Immature natural killer cell (primary cell): ENCODE results near the gene NAGA. TPM values are rescaled to one million over a fixed set of nuclear protein-coding genes. Genes with fewer than 3 reads are reported as not detected.

Source experiments
- DNase-seq, 3 donors: peaks; one replicate each; pipeline ENCODE4 v3.0.0; 2022; ENCODE audit warnings: mixed read lengths in 1 of 3
- H3K27ac Mint-ChIP-seq, 6 donors: one replicate each; pipeline ENCODE4 v1.8.0; 2020; ENCODE audit warnings: mixed read lengths in 6 of 6, mild to moderate bottlenecking in 5 of 6, inconsistent platforms in 4 of 6, moderate library complexity in 3 of 6
- H3K27me3 Mint-ChIP-seq, 3 donors: one replicate each; pipeline ENCODE4 v1.8.0; 2020 to 2021; ENCODE audit warnings: low read depth in 3 of 3, mild to moderate bottlenecking in 3 of 3, mixed read lengths in 3 of 3, moderate library complexity in 3 of 3, inconsistent platforms in 1 of 3
- H3K36me3 Mint-ChIP-seq, 3 donors: one replicate each; pipeline ENCODE4 v1.8.0; 2020; ENCODE audit warnings: mixed read lengths in 3 of 3, inconsistent platforms in 2 of 3, mild to moderate bottlenecking in 2 of 3
- H3K4me1 Mint-ChIP-seq, 2 donors: one replicate each; pipeline ENCODE4 v1.8.0; 2020; ENCODE audit warnings: inconsistent platforms in 2 of 2, mild to moderate bottlenecking in 2 of 2, mixed read lengths in 2 of 2, moderate library complexity in 1 of 2
- H3K4me3 Mint-ChIP-seq, 5 donors: one replicate each; pipeline ENCODE4 v1.8.0; 2020; ENCODE audit warnings: mild to moderate bottlenecking in 5 of 5, mixed read lengths in 5 of 5, inconsistent platforms in 3 of 5, moderate library complexity in 3 of 5
- H3K9me3 Mint-ChIP-seq, 6 donors: one replicate each; pipeline ENCODE4 v1.8.0; 2020; ENCODE audit warnings: mild to moderate bottlenecking in 6 of 6, mixed read lengths in 6 of 6, inconsistent platforms in 4 of 6, moderate library complexity in 3 of 6
- polyA plus RNA-seq, 3 donors: library from polyadenylated mRNA; unstranded; fragments of 300-500 nt; fragmentation: Illumina TruSeq; gene quantifications; one replicate each; pipeline ENCODE4 v1.2.3, GENCODE V29; 2021

Gene NAGA
- polyA plus RNA-seq, 3 donors from 2014 or later = 17.5 to 30.5 (median 24.4) TPM

DNA sequence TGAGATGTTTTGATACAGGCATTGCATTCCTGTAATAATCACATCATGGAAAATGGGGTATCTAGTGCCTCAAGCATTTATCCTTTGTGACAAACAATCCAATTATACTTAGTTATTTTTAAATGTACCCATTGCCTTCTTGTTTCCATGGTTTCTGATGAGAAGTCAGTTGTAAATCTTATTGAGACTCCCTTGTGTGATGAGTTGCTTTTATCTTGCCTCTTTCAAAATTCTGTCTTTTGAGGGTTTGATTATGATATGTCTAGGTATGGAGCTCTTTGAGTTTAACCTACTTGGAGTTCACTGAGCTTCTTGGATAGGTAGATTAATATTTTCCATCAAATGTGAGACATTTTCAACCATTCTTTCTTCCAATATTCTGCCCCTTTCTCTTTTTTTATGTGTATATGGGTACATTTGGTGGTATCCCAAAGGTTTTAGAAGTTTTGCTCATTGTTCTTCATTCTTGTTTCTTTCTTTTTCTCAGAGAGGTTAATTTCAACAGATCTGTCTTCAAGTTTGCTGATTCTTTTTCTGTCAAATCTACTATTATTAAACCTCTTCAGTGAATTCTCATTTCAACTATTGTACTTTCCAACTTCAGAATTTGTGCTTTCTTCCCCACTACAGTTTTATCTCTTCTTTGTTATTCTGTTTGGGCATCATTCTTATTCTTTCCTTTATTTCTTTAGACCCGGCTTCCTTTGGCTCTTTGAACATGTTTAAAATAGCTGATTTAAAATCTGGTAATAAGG lies 13.7 kb downstream of the NAGA start:
- no peak for DNase-seq
- Mint-ChIP-seq H3K9me3 (peaks cover 3 to 18% (median 8%) of the 10 kb centered on the region in 6 donors), H3K4me1 (no peaks in the 10 kb centered on the region), H3K27ac (no peak overlapping the region), H3K36me3 (peaks cover 19 to 30% (median 21%) of the 10 kb centered on the region in 3 donors), H3K4me3 (no peak overlapping the region), H3K27me3 (peaks cover 0 to 1% (median 0%) of the 10 kb centered on the region in 3 donors)

DNA sequence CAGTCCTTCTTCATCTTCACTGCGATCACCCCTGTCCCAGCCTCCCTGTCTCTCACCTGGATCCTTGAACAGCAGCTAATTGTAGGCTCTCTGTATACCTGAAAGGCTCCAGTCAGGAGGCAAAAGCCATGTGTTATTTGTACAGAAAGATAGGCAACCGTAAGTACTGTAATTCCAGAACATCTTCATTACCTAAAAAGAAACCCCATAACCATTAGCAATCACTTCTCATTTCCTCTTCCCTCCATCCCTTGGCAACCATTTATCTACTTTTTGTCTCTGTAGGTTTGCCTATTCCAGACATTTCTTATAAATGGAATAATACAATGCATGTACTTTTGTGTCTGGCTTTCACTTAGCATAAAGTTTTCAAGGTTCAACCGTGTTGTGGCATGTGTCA lies 17.8 kb downstream of the NAGA start:
- Mint-ChIP-seq H3K36me3 (peaks cover 7 to 12% (median 8%) of the 10 kb centered on the region in 3 donors), H3K27ac (no peak overlapping the region), H3K27me3 (peaks cover 0 to 1% (median 0%) of the 10 kb centered on the region in 3 donors), H3K4me3 (no peak overlapping the region), H3K4me1 (no peaks in the 10 kb centered on the region), H3K9me3 (peaks cover 3 to 15% (median 8%) of the 10 kb centered on the region in 6 donors)
- DNase-seq = no peak

DNA sequence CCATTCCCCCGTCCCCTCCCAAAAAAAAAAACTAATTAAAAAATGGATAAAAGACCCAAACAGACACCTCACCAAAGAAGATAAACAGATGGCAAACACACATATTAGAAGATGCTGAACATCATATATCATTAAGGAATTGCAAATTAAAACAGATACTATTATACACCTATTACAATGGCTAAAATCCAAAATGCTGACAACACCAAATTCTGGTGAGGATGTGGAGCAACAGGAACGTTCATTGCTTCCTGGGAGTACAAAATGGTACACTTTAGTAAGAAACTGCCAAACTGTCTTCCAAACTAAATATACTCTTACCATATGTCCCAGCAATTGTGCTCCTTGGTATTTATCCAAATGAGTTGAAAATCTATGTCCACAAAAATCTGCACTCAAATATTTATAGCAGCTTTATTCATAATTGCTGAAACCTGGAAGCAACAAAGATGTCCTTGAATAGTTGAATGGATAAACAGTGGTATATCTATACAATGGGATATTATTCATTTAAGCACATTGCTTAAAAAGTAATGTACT lies 19.9 kb downstream of the NAGA start:
- Mint-ChIP-seq H3K27ac (no peak overlapping the region), H3K4me3 (no peak overlapping the region), H3K4me1 (no peaks in the 10 kb centered on the region), H3K9me3 (no peaks in the 10 kb centered on the region), H3K36me3 (no peaks in the 10 kb centered on the region), H3K27me3 (peaks cover 0 to 1% (median 0%) of the 10 kb centered on the region in 3 donors)
- DNase-seq = no peak

DNA sequence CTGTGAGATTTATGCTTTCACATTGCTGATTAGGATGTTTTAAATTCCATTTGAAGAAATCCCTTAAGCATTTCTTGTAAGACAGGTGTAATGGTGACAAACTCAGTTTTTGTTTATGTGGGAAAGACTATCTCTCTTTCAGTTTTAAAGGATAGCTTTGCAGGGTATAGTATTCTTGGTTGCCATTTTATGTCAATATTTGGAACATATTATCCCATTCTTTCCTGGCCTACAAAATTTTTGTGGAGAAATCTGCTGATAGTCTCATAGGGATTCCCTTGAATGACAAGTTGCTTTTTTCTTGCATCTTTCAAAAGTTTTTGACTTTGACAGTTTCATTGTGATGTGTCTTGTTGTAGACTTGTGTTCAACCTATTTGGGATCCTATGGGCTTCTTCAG lies 28.8 kb downstream of the NAGA start:
- H3K4me3 Mint-ChIP-seq = no peak overlapping the region
- H3K27me3 Mint-ChIP-seq = peaks cover 1 to 6% (median 1%) of the 10 kb centered on the region in 3 donors
- H3K36me3 Mint-ChIP-seq = peaks cover 12 to 23% (median 18%) of the 10 kb centered on the region in 3 donors
- H3K27ac Mint-ChIP-seq = no peak overlapping the region
- no peaks in the 10 kb centered on the region for H3K4me1 Mint-ChIP-seq
- no peak for DNase-seq
- H3K9me3 Mint-ChIP-seq = peaks cover 3 to 24% (median 8%) of the 10 kb centered on the region in 6 donors

DNA sequence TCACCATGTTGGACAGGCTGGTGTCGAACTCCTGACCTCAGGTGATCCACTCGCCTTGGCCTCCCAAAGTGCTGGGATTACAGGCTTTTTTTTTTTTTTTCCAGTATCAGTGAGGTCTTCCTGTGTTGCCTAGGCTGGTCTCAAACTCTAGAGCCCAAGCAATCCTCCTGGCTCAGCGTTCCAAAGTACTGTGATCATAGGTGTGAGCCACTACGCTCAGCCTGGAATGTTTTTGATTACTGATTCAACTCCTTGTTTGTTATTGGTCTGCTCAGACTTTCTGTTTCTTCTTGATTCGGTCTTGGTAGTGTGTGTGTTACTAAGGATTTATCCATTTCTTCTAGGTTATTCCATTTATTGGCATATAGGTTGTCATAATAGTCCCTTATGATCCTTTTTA lies 31.3 kb downstream of the NAGA start:
- no peak overlapping the region for H3K4me3 Mint-ChIP-seq
- no peaks in the 10 kb centered on the region for H3K4me1 Mint-ChIP-seq
- H3K27me3 Mint-ChIP-seq = peaks cover 1 to 6% (median 1%) of the 10 kb centered on the region in 3 donors
- no peak overlapping the region for H3K27ac Mint-ChIP-seq
- DNase-seq = no peak
- H3K9me3 Mint-ChIP-seq = peaks cover 3 to 24% (median 8%) of the 10 kb centered on the region in 6 donors
- peaks cover 12 to 27% (median 18%) of the 10 kb centered on the region in 3 donors for H3K36me3 Mint-ChIP-seq

DNA sequence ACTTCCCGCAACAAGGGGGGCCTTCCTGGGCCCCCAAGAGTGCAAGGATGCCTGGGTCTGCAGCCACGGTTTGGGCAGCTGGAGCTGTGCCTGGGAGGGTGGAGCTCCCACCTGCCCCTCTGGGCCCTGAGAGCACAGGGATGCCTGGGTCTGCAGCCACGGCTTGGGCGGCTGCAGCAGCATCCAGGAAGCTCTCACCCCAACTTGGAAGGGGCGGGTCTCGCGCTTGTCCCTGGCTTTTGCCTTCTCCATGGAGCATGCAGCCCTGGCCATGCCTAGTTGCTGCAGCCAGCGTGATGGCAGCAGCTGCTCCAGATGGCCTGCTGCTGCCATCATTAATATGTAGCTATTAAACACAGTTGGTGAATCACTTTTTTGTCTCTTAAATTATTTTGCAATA lies 35.4 kb downstream of the NAGA start:
- Mint-ChIP-seq H3K27me3 (peaks cover 0 to 3% (median 2%) of the 10 kb centered on the region in 3 donors), H3K4me3 (no peak overlapping the region), H3K4me1 (no peaks in the 10 kb centered on the region), H3K9me3 (peaks cover 0 to 8% (median 0%) of the 10 kb centered on the region in 6 donors), H3K27ac (no peak overlapping the region), H3K36me3 (peaks cover 3 to 5% (median 3%) of the 10 kb centered on the region in 3 donors)
- no peak for DNase-seq

DNA sequence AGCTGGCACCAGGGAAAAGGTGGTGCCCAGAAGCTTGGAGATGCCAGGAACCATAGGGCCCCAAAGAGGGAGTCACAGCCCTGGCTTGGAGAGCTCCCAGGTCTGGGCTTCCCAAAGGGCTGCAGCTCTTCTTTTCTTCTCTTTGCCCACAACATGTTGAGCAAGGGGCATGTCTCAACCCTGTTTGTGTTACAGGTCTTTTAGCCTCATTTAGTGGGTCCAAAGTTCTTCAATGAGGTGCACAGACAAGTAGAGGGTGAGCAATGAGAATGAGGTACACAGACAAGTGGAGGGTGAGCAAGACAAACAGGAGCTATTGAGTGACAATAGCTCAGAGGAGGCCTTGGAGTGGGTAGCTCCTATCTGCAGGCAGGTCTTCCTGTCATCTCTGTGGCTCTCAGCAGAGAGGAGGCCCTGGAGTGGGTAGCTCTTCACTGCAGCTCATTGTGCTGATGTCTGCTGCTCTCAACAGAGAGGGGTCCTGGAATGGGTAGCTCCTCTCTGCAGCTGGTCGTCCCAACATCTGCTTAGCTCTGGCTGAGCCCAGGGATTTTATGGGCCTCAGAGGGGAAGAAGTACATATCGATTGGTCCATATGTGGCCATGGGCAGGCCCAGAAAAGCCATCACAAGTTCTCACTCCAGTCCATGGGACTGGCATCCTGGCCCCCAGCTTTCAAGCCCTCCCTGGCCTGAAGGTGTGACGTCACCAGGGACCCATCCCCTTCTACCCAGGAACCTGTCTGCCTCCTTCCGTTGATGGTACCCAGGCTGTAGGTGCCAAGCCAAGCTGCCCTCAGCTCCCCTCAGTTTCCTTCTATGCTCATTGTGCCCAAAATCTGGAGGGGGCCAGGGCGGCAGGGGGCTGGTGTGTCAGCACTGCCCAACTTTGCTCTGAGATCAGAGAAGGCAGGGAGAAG lies 37.1 kb downstream of the NAGA start:
- H3K27me3 Mint-ChIP-seq = peaks cover 0 to 3% (median 2%) of the 10 kb centered on the region in 3 donors
- H3K27ac Mint-ChIP-seq = no peak overlapping the region
- no peak for DNase-seq
- H3K36me3 Mint-ChIP-seq = peaks cover 3 to 5% (median 3%) of the 10 kb centered on the region in 3 donors
- H3K9me3 Mint-ChIP-seq = peaks cover 0 to 8% (median 0%) of the 10 kb centered on the region in 6 donors
- no peaks in the 10 kb centered on the region for H3K4me1 Mint-ChIP-seq
- H3K4me3 Mint-ChIP-seq = no peak overlapping the region

DNA sequence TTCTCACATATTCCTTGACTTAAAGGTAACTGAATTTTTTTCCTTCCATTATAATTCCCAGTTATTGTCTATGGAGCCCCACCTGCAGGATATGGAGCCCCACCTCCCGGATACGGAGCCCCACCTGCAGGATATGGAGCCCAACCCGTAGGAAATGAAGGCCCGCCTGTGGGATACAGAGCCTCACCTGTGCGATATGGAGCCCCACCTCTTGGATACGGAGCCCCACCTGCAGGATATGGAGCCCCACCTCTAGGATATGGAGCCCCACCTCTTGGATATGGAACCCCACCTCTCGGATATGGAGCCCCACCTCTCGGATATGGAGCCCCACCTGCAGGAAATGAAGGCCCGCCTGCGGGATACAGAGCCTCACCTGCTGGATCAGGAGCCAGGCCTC lies 43.9 kb downstream of the NAGA start:
- H3K4me3 Mint-ChIP-seq = no peak overlapping the region
- no peak for DNase-seq
- H3K27me3 Mint-ChIP-seq = peaks cover 0 to 1% (median 0%) of the 10 kb centered on the region in 3 donors
- H3K36me3 Mint-ChIP-seq = peaks cover 0 to 12% (median 0%) of the 10 kb centered on the region in 3 donors
- no peak overlapping the region for H3K27ac Mint-ChIP-seq
- peaks cover 0 to 3% of the 10 kb centered on the region in 2 donors for H3K4me1 Mint-ChIP-seq
- H3K9me3 Mint-ChIP-seq = no peaks in the 10 kb centered on the region

DNA sequence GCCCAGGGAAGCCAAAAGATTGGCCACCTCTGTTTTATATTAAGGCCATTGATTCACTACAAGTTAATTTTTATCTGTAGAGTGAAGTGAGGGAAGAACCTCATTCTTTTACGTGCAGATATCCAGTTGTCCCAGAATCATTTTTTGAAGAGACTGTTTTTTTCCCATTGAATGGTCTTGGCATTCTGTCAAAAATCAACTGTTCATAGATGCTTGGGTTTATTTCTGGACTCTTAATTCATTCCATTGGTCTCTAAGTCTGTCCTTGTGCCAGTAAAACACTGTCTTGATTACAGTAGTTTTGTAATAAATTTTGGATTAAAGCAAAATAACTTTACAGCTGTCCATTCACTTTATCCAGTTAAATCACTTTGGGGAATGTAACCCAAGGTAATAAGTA lies 45.2 kb downstream of the NAGA start:
- DNase-seq = no peak
- peaks cover 0 to 3% of the 10 kb centered on the region in 2 donors for H3K4me1 Mint-ChIP-seq
- H3K27me3 Mint-ChIP-seq = peaks cover 0 to 1% (median 0%) of the 10 kb centered on the region in 3 donors
- no peaks in the 10 kb centered on the region for H3K9me3 Mint-ChIP-seq
- H3K4me3 Mint-ChIP-seq = no peak overlapping the region
- no peak overlapping the region for H3K27ac Mint-ChIP-seq
- peaks cover 0 to 9% (median 0%) of the 10 kb centered on the region in 3 donors for H3K36me3 Mint-ChIP-seq

DNA sequence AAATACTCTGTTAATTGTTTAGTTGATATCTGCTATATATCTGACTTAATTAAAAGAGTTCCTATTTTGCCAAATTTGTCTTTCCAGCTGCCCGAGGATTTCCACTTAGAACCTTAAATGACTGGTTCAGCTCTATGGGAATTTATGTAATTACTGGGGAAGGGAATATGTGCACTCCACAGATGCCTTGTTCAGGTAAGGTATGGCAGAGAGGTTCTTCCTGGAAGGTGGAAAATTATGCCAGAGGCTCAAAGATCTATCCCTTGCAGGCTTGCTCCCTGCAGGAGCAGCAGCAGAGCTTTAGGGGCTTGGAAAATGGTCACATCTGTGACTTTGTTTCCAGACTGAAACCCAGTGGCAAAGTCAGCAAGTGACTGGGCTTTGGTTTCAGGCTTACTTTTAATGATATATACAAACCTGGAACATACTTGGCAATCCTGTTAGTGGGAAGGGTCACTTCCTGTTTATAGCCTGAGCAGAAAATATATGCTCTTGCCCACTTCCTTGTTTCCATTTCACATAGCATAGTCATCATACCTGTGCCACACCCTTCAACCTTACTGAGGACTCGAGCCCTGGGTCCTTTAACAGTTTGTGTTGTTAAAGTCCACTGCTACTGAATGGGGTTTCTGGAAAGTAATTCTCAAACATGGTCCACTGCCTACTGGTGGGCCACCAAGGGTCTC lies 48.3 kb downstream of the NAGA start:
- H3K27me3 Mint-ChIP-seq = peaks cover 0 to 4% (median 0%) of the 10 kb centered on the region in 3 donors
- peaks cover 0 to 5% (median under 1%) of the 10 kb centered on the region in 3 donors for H3K36me3 Mint-ChIP-seq
- no peak overlapping the region for H3K27ac Mint-ChIP-seq
- peaks cover 0 to 3% of the 10 kb centered on the region in 2 donors for H3K4me1 Mint-ChIP-seq
- no peak for DNase-seq
- H3K9me3 Mint-ChIP-seq = no peaks in the 10 kb centered on the region
- no peak overlapping the region for H3K4me3 Mint-ChIP-seq

DNA sequence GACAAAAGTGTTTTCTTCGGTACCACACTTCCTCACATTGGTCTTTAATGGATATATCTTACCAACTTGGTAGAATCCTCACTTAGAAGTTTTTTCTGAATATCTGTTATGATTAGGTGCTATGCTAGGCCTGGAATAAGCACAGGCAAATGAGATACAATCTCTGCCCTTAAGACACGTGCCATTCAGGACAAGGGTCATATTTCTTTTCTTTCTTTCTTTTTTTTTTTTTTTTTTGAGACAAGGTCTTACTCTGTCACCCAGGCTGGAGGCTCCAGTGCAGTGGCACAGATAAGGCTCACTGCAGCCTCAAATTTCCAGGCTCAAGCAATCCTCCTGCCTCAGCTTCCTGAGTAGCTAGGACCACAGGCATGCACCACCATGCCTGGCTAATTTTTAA lies 49.0 kb downstream of the NAGA start:
- no peak overlapping the region for H3K27ac Mint-ChIP-seq
- H3K27me3 Mint-ChIP-seq = peaks cover 0 to 4% (median 0%) of the 10 kb centered on the region in 3 donors
- H3K36me3 Mint-ChIP-seq = peaks cover 0 to 8% (median 0%) of the 10 kb centered on the region in 3 donors
- H3K9me3 Mint-ChIP-seq = no peaks in the 10 kb centered on the region
- H3K4me1 Mint-ChIP-seq = peaks cover 0 to 3% of the 10 kb centered on the region in 2 donors
- no peak overlapping the region for H3K4me3 Mint-ChIP-seq
- no peak for DNase-seq

DNA sequence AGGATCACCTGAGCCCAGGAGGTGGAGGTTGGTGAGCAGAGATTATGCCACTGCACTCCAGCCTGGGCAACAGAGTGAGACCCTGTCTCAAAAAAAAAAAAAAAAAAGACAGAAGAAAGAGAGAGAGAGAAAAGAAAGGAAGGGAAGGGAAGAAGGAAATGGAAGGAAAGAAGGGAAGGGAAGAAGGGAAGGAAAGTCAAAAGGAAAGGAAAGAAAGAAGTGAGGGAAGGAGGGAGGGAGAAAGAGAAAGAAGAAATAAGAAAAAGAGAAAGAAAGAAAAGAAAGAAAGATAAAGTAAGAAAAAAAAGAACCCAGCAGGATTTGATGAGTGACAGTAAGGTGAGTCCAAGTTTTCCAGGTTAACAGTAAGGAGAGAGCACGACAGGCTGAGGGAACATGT lies 52.4 kb downstream of the NAGA start:
- H3K27ac Mint-ChIP-seq = no peak overlapping the region
- H3K9me3 Mint-ChIP-seq = no peaks in the 10 kb centered on the region
- H3K36me3 Mint-ChIP-seq = peaks cover 0 to 11% (median 0%) of the 10 kb centered on the region in 3 donors
- H3K27me3 Mint-ChIP-seq = peaks cover 0 to 3% (median 3%) of the 10 kb centered on the region in 3 donors
- DNase-seq = no peak
- H3K4me3 Mint-ChIP-seq = no peak overlapping the region
- H3K4me1 Mint-ChIP-seq = peaks cover 0 to 3% of the 10 kb centered on the region in 2 donors

DNA sequence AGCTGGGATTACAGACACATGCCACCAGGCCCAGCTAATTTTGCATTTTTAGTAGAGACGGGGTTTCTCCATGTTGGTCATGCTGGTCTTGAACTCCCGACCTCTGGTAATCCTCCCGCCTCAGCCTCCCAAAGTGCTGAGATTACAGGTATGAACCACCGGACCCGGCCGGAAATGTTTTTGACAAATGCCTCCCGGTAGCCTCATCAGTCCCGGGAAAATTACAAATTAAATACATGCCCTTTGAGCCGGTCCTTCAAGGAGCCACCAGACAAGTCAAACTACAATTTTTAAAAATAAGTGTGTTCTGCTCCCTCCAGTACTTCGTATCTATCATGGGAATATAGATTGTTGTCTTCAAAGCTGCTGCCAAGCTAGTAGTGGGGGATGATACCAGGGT lies 54.5 kb downstream of the NAGA start:
- Mint-ChIP-seq H3K27me3 (peaks cover 0 to 4% (median 4%) of the 10 kb centered on the region in 3 donors), H3K27ac (no peak overlapping the region), H3K4me3 (no peak overlapping the region), H3K36me3 (peaks cover 0 to 11% (median 0%) of the 10 kb centered on the region in 3 donors), H3K9me3 (peaks cover 2 to 10% (median 7%) of the 10 kb centered on the region in 6 donors), H3K4me1 (no peaks in the 10 kb centered on the region)
- DNase-seq = no peak
